Tongue (tissue), 2 donors: Measurements from ENCODE around the gene CRTAC1. TPM values are rescaled to one million over a fixed set of nuclear protein-coding genes. Genes with fewer than 3 reads are reported as not detected.

Experiments used
- DNase-seq: peaks from one replicate; pipeline ENCODE4 v3.0.0-alpha.2; 2015
- total RNA-seq: library from RNA; depleted of rRNA; stranded (reverse); fragments of >200 nt; gene quantifications from one replicate; pipeline ENCODE4 v1.2.3, GENCODE V29; 2014

Gene CRTAC1
- total RNA-seq, 1 donor from 2014 or later: 2.6 TPM

GRCh38 chr10:97896756-97897358, 133.6 kb downstream of the CRTAC1 start:
- no peak for DNase-seq

DNA sequence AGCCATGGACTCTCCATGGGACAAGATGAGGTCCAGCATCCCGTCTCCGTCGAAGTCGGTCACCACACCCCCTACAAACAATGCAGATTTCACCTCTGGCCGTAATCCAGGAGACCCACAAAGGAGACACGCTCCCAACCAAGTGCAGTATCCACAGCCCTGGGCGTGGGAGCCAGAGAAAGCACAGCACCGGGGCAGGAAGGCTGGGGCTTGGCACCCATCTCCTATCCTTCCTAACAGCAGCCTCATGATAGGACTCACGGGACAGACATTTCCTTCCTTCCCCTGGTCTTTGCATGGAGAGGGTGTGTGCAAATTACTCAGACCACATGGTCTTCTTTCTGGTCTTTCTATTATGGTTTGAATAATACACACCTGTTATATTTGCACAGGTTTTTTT, 134.5 kb downstream of the CRTAC1 start:
- DNase-seq: no peak

- no peak for DNase-seq
These were observed 135.3 kb downstream of the CRTAC1 start for GRCh38 chr10:97895084-97895483.

GRCh38 chr10:97894092-97894491, 136.3 kb downstream of the CRTAC1 start:
- DNase-seq: no peak

DNA sequence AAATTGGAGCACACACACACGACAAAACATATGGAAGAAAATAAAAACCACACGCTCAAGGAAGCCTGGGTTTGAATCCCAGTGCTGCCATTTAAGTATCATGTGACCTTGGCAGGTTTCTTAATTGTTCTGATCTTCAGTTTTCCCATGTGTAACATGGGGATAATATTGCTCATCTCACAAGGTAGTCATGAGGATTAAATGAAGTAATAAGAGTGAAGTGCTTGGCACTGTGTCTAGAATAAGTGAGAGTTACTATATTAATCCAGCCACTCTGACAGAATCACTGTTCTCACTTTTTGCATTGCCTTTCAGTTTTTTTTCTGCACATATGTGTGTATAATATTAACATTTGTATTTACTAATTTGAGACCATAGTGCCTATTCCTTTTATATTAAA, 137.5 kb downstream of the CRTAC1 start:
- no peak for DNase-seq

DNA sequence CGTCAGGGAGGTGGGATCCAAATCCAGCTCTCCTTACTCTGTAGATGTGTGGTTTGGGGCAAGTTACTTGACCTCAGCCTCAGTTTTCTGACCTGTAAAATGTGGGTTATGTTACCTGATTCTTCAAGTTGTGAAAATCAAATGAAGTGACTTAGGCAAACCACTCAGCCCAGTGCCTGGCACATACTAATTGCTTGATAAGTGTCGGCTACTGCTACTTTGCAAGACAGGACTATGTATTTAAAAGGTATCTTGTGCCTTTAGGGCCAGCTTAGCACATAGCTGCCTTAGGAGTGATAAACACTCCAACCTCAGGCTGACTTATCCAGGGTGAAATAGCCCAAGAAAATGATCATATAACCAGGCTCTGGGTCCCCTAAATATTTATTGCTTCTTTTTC, 137.9 kb downstream of the CRTAC1 start:
- no peak for DNase-seq

DNA sequence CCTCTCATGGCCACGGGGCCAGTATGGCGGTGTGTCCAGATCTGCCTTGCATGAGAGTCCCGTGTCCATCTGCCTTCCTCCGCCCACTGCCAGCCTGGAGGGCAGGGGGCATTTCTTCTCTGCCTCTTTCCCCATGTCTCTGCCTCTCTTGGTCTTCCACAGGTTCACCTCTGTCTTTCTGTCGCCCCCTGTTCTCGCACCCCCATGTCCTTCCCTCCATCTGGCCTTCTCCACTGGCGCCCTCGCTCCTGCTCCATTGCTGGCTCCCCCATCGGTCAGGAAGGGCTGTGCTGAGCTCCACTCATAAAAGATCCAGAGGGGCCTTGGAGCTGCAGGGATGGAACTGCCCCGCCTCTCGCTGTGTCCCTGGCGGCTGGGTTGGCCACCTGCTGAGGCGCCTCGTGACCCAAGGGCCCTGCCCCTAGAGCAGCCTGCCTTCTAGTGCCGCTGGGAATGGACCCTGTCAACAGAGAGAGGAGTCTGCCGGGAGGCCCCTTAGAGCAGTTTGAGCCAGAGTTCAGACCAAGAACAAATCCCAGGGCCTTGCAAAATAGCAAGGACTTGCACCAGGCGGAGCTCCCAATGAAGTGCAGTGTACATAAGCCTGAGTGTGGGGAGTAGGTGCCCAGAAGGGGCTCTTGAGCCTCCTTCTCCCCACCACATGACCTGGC, 138.8 kb downstream of the CRTAC1 start:
- DNase-seq: no peak

- DNase-seq: no peak
These were observed 140.8 kb downstream of the CRTAC1 start for GRCh38 chr10:97889461-97890265.

DNA sequence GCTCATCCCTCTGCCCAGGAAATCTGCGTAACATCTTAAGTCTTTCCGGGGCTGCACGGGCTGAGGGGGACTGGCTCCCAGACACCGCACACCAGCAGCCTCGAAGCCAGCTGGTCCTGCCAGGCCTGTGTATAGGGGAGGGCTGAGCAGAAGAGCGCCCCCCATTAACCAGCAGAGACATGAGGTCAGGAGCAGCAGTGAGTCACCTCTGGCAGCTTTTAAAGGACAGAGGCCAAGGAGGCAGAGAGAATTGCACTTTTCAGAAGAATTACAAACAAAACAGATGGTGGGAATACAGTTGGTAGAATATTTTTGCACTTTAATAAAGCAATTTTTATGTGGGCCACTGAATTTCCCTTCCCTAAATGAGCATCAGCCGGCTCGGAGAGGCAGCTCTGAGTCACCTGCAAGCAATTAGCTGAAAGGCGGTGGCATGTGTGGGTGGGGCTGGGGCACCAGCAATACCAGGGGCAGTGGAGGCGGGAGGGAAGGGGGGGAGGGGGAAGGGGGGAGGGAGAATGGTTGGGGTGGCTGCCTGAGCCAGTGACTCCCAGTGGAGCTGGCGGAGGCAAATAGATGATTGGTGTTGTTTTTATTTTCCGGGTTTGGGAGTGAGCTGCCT, 141.7 kb downstream of the CRTAC1 start:
- no peak for DNase-seq

- DNase-seq: no peak
These were observed 142.3 kb downstream of the CRTAC1 start for GRCh38 chr10:97888134-97888533.

- DNase-seq: no peak
These were observed 143.0 kb downstream of the CRTAC1 start for GRCh38 chr10:97887399-97887798.

DNA sequence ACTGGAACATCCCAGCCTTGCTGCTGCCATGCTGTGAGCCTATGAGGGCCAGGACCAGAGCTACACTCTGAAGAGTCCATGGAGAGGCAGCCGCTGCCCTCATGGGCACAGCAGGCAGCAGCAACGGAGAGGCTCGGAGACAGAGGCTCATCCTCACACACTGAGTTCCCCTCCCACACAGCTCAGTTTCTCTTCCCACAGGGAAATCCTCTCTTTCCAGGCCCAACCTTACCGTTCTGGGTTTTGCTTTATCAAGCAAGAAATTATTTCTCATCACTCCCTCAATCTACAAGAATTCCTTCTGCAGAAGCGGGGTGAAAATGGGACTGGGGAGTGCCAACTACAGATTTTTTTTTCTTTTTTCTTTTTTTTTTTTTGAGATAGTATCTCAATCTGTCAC, 144.1 kb downstream of the CRTAC1 start:
- DNase-seq: no peak

- no peak for DNase-seq
These were observed 147.3 kb downstream of the CRTAC1 start for GRCh38 chr10:97883092-97883485.

GRCh38 chr10:97882142-97883091, 148.0 kb downstream of the CRTAC1 start:
- DNase-seq: no peak

- DNase-seq: no peak
These were observed 150.3 kb downstream of the CRTAC1 start for GRCh38 chr10:97880109-97880508.

DNA sequence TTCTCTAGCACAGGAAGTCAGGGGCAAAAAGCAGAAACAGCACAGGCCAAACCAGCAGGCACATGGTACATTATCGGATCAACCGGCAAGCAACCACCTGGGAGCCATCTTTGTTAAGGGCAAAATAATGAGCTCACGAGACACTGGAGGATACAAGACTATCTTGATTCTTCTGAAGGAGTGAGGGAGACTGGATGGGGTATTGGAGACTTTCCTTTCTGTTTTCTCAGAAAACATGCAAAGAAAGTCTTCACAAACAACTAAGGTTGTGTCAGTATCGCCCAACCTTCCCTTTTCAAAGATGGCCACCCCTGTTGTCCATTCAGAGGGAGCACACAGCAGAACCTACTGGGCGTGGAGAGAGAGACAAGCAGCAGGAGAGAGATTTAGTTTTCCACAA, 151.2 kb downstream of the CRTAC1 start:
- DNase-seq: no peak

DNA sequence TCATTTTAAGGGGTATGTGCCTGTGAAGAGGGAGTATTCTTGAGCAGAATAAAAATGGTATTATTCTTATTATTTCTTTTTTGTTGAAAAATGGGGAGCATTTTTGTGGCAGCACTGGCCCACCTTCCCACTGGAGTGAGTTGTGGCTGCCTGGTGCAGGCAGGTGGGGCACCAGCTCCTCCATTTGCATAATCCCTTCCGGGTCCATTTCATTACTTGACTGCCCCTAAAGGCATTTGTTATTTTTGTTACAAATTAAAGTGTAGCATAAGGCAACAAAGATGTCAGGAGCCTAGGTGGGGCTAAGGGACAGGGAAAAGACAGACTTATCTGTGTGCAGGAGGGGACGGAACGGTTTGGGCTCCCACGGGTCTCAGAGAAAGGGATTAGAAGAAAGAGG, 154.0 kb downstream of the CRTAC1 start:
- DNase-seq: no peak

GRCh38 chr10:97875391-97875790, 155.0 kb downstream of the CRTAC1 start:
- no peak for DNase-seq

DNA sequence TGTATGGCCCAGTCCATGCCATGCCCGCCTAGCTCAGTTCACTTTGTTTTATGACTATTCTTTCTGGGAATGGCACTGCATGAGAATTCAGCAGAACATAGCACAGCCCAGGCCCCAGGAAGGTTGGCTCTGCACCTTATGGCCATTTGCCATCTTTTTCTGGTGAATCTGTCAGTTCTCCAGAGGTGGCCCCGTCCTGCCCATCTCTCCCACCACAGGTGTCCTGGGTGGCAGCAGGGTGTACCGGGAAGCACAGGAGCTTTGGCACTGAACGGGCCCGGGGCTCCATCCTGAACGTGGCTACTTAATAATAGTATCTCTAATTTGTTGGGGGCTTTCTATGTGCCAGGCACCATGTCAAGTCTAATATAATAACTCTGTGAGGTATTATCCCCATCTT, 156.1 kb downstream of the CRTAC1 start:
- DNase-seq: no peak

DNA sequence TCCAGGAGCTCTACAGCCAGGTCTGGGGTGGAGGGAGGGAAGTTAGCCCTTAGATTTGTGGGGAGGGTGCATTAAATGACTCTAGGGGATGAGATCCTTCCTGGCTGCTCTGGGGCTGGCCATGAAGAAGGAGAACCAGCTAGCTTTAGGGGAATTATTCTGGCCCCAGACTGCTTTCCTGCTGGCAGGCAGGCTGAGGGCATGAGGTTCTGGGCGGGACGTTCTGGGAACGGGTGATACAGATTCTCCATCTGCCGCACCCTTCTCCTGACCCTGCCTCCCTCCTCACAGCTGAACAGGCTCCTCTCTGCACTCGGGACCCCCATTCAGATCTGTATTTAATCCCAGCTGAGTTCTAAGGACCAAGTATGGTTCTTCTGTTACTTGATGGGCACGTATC, 156.9 kb downstream of the CRTAC1 start:
- DNase-seq: no peak

DNA sequence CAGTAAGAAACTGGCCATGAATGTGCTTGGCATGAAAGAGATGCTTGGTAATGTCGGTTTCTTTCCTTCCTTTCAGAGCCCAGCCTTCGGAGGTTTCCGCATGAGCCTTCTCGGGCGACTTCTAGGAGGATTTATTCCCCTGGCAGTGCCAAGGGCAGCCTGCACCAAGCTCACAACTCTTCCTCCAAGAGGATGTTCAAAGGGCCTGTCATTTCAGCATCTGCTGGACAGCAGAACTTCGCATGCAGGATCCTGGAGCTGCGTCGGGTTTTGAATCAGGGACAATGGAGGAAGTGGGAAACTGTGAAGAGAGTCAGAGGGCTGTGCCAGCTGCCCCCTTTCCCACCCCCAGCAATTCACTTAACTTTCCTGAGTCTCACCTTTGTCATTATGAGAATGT, 159.4 kb downstream of the CRTAC1 start:
- DNase-seq: no peak
